Right renal pelvis (tissue), 4 donors: ENCODE measurements around the gene GIGYF1. TPM values are rescaled to one million over a fixed set of nuclear protein-coding genes. Genes with fewer than 3 reads are reported as not detected.
"Not testable (repeated sequence)": the region's sequence is repeated elsewhere in the genome, so short reads cannot be mapped to it uniquely, and the experiment has no call there.

Experiments
- DNase-seq, 4 donors: peaks; one replicate each; pipeline ENCODE4 v3.0.0-alpha.2; 2013; ENCODE audit warnings: low read depth in 4 of 4, low spot score in 3 of 4, missing footprints in 1 of 4
- polyA plus RNA-seq, 4 donors: library from polyadenylated mRNA; unstranded; fragments of 120-200 nt; gene quantifications; one replicate each; pipeline ENCODE4 v1.2.1, GENCODE V29; 2013; ENCODE audit not compliant: insufficient read length in 4 of 4

The GIGYF1 gene
- polyA plus RNA-seq = 10 to 100 TPM; 37.4 to 49.7 (median 39.9) TPM

- DNase-seq = no peak
Observed at GRCh38 chr7:100694098-100694745, at the start of gene GIGYF1. GIGYF1 (minus strand) TSS chr7:100694250; CDS start chr7:100688238, 6,012 bp downstream.

GRCh38 chr7:100739934-100740333, 45.9 kb upstream of the GIGYF1 start:
- DNase-seq = no peak

- no peak for DNase-seq
Observed at GRCh38 chr7:100736671-100737070, 42.6 kb upstream of the GIGYF1 start.

- no peak for DNase-seq
Observed at GRCh38 chr7:100735730-100736129, 41.7 kb upstream of the GIGYF1 start.

- no peak for DNase-seq
Observed at GRCh38 chr7:100731937-100732636, 38.0 kb upstream of the GIGYF1 start.

- DNase-seq = no peak
Observed at GRCh38 chr7:100730136-100730800, 36.2 kb upstream of the GIGYF1 start.

- DNase-seq = no peak
Observed at GRCh38 chr7:100728196-100728595, 34.1 kb upstream of the GIGYF1 start.

- no peak for DNase-seq
Observed at GRCh38 chr7:100726996-100727761, 33.1 kb upstream of the GIGYF1 start.

- DNase-seq = not testable (repeated sequence)
Observed at GRCh38 chr7:100724364-100724763, 30.3 kb upstream of the GIGYF1 start.

GRCh38 chr7:100723732-100724275, 29.8 kb upstream of the GIGYF1 start:
- DNase-seq = no peak

- no peak for DNase-seq
Observed at GRCh38 chr7:100722480-100723212, 28.6 kb upstream of the GIGYF1 start.

GRCh38 chr7:100721505-100721812, 27.4 kb upstream of the GIGYF1 start:
- no peak for DNase-seq

GRCh38 chr7:100720671-100721504, 26.8 kb upstream of the GIGYF1 start:
- no peak for DNase-seq

- DNase-seq = no peak
Observed at GRCh38 chr7:100720279-100720670, 26.2 kb upstream of the GIGYF1 start, which contains the start of gene EPO. EPO (plus strand) TSS chr7:100720468; CDS start chr7:100720981, 513 bp downstream.

GRCh38 chr7:100719523-100720278, 25.7 kb upstream of the GIGYF1 start:
- DNase-seq = no peak

GRCh38 chr7:100717073-100717472, 23.0 kb upstream of the GIGYF1 start:
- DNase-seq = not testable (repeated sequence)

GRCh38 chr7:100714725-100715124, 20.7 kb upstream of the GIGYF1 start:
- no peak for DNase-seq

GRCh38 chr7:100711369-100711768, 17.3 kb upstream of the GIGYF1 start:
- no peak for DNase-seq
